Stimulated activated CD8-positive, alpha-beta memory T cell treated with anti-CD3 and anti-CD28 coated beads, Interleukin-4, amount 100 ng/mL, for 4 hours (primary cell): Measurements from ENCODE around the gene HES1.
"Not testable (repeated sequence)": the region's sequence is repeated elsewhere in the genome, so short reads cannot be mapped to it uniquely, and the experiment has no call there.

ENCODE experiments used
- DNase-seq, 2 donors: peaks; one replicate each; pipeline ENCODE4 v3.0.0-alpha.2; 2020; ENCODE audit warnings: low read depth in 2 of 2, low spot score in 1 of 2

Gene HES1

DNA sequence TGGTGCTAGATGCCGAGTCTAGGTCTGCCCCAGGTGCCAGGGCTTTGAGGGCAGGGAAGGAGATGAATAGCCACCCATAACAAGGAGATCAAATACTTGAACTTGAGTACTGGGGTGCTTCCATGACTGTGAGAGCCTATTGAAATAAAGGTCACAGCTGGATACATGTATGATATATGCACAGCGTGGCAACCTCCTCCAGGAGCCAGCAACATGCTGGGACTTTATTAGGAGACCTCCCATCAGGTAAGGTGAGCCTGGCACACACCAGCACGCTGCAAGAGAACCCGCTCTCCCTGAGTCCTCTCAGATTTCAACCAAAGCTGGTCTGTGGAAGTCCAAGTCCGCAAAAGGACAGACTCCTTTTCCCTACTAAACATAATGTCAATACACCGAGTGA lies 10.5 kb upstream of the HES1 start:
- no peak for DNase-seq

- DNase-seq: no peak
Observed at GRCh38 chr3:194126790-194127189, 9.2 kb upstream of the HES1 start.

DNA sequence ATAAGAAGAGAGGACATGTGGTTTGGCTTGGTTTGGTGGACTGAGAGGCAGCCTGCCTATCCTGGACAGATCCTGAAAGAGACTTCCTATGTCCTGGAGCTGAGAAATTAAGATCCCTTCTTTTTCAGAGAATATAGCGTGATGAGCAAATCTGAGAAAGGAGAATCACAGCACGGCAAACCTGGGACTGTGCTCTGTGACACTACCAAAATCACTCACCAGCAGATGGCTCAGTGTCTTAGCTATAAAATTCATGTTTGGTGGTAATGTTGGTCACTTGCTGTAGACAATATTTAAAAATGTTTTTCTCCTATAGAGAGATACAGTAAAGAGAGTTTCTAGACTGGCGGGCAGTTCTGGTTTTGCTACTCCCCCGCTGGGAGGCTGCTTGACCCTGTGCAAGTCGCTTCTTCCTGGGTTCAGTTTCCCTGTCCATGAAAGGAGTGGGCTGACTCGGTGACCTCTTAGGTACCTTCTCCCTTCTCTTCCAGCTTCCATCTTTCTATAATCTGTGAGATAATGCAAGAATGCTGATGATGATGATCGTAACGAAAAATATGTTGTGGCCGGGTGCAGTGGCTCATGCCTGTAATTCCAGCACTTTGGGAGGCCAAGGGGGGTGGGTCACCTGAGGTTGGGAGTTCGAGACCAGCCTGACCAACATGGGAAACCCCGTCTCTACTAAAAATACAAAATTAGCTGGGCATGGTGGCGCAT lies 7.6 kb upstream of the HES1 start:
- DNase-seq: no peak

DNA sequence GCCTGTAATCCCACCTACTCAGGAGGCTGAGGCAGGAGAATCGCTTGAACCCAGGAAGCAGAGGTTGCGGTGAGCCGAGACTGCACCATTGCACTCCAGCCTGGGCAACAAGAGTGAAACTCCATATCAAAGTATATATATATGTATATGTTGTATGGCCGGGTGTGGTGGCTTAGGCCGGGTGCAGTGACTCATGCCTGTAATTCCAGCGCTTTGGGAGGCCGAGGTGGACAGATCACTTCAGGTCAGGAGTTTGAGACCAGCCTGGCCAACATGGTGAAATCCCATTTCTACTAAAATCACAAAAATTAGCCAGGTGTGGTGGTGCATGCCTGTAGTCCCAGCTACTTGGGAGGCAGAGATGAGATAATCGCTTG lies 7.0 kb upstream of the HES1 start:
- DNase-seq: not testable (repeated sequence)

GRCh38 chr3:194129581-194130133 lies 6.3 kb upstream of the HES1 start:
- no peak for DNase-seq

DNA sequence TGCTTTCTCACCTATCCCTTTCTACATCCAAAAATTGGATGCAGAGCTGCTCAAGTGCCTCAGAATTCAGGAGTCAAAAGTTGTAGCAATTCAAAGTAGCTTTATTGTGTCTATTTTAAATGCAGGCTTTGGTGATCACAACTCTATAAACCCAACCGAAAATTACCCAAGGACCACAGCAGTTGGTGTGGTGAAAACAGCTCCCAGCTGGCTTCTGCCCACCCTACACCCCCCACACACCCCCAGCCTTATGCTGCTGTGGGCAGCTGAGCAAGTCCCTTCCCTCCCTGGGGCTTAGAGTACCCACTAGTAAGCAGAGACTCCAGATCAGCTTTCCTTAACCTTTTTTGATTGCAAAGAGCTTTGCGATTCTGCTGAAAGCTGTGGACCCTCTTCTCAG lies 5.8 kb upstream of the HES1 start:
- no peak for DNase-seq

DNA sequence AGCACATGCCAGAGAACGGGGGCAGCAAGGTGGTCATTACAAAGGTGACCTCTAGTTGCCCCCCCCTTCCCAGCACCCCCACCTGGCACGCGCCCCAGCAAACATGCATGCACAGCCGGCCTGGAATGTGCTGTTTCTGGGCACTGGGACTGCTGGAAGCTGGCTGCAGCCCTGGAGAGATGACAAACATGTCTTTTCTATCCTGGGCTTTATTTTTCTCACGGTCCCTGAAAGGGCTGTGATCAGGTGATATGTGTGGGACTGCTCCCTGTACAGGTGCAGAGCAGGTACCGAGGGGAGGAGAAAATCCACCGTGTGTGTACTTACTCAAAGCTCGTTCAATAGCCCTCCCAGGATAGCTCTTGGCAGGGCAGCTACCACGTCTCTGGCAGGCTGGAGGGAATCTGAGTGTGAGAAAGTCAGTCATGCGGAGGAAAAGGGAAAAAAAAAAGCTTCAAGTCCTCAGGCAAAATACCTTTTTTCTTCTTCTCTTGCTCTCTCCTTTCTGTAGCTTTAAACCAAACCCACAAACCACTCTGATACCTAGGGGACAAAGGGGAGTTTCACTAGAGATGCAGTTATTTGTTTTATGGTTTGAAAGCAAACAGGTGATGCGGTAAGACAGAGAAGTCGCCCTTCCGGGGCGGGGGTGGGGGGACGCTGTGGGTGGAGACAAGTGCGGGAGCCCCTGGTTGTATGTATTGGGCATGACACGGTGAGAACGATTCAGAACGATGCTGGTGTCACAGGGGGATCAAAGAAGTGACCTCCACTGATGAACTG lies 5.0 kb upstream of the HES1 start:
- no peak for DNase-seq

GRCh38 chr3:194132465-194133286 lies 3.3 kb upstream of the HES1 start:
- no peak for DNase-seq

DNA sequence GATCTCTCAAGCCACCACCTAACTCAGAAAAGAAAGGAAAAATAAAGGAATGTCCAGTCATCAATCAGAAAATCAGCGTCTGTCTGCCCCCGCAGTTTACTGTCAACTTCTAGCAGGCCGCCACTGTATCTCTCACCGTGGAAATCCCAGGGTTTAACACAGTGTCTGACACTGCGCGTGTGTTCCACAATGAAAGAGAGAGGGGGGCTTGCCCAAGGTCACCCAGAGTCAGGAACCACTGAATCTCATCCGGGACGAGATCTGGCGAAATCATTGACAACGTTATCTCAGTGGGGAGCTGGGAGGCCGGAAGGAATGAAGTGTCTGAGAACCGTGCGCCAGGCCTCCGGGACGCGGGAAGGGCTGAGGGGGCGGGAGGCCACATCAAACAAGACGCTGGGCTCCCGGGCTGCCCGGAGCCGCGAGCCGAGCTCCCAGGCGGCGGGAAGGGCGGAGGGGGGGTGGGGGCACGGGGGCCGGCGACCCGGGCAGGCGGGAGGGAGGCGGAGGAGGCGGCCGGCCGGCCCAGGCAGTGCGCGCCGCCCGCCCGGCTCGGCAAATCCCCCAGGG lies 2.2 kb upstream of the HES1 start:
- no peak for DNase-seq

GRCh38 chr3:194134231-194134756 lies 1.7 kb upstream of the HES1 start:
- peak in 1 of 2 donors; percentile 53 for DNase-seq

DNA sequence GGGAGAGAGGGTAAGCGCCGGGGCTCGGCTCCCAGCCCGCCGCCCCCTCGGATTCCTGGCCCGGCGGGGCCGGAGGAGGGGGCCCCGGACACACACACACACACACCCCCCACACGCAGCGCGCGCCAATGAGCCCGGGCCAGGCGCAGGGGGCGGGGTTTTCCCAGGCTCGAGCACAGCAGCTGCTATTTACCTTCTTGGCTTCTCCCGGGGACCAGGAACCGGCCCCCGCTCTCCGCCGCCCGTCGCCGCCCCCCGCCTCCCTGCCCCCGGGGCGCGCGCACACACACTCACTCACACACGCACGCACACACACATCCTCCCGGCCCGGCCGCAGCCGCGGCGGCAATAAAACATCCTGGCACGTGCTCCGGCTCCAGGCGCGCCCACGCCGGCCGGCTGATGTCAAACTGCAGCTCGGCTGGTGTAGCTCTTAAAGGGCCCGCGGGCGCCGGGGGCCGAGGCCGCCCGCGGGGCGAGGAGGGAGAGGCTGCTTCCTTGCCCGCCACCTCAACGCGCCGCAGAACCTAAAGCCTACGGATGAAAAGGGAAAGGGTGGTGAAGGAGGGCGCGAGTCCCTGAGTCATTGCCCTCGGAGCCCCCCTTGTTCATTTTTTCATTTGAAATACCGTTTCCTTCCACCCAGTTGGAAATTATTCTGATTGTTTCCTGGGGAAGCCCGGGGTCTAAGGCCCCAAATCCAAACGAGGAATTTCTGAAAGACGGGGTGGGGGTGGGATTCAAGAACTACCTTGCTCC lies 1.0 kb upstream of the HES1 start:
- peak; percentile 44 to 74 for DNase-seq

- no peak for DNase-seq
Observed at GRCh38 chr3:194135516-194135805, 487 bp upstream of the HES1 start.

- no peak for DNase-seq
Observed at GRCh38 chr3:194136519-194137007, 615 bp downstream of the HES1 start.

DNA sequence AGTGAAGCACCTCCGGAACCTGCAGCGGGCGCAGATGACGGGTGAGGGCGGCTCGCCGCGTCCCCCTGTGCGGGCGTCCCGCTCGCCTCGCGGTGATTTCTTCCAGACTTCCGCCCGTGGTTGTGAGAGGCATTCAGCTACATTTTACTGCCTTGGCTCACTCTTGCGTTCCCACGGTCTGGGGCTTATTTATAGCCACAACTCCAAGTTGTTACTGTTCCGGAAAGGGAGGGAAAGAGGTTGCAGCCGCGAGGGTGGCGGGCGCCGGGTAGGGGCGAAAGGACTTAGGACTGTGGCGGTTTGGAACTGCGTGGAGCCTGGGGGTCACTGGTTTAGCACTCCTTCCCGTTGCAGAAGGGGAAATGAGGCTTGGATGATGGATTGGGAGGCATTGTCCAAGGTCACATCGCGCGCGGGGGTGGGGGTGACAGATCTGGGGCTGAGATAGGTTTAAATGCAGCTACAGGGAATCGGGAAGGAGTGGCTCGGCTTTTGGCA lies 1.1 kb downstream of the HES1 start:
- DNase-seq: no peak

GRCh38 chr3:194137506-194138474 lies 1.8 kb downstream of the HES1 start:
- DNase-seq: no peak

DNA sequence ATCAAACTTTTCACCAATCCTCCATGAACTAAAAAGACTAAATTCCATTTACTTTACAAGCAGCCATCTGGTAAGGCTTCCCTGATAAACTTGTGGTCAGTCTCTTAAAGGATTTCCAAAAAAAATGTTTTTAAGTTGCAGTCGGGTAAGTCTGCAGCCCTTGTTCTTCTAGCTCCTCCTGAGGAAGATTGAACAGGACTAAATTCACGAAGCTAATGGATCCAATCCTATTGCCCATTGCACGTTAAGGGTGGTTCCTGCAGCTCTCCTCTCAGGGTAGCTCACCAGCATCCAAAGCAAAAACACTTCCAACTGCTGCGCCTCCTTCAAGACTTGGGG lies 2.8 kb downstream of the HES1 start:
- DNase-seq: no peak

GRCh38 chr3:194139071-194139813 lies 3.3 kb downstream of the HES1 start:
- no peak for DNase-seq

- no peak for DNase-seq
Observed at GRCh38 chr3:194139814-194140391, 4.0 kb downstream of the HES1 start.
